ENCODE results near the gene C18orf63.

DNA sequence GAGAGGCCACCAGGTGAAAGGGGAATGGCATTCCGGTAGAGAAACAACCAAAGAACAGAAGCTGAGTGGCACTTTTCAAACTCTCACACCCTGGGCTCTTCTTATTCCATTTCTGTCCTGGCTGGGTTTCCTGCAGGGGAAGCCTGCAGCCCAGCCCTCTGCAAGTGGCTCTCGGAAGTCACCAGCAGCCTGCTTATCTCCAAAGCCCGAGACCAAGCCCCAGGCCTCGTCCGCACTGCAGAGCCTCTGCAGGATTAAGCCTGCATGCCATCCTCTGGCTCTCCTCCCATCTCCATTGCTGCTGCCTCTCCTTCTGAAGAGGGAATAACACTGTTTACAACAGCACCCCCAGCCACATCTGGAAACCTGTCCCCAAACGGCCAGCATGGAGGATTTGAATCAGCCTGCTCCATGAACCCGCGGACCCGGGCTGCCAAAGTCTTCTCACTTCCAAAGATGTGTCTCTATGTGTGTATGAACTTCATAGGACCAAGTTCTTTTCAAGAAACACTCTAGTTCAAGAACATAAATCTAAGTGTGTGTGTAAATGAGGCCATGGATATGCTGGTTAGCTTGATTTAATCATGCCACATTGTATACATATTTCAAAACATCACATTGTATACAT is 87.3 kb downstream of the C18orf63 start:
- no peak for TF ChIP-seq POLR2A (IDR thresholded peaks at IDR 0.05; ENCODE audit: low read length)
- TF ChIP-seq GATA1 (IDR thresholded peaks at IDR 0.05; ENCODE audit: low read depth, low read length): no peak

Measured in erythroblast (primary cell).